OCI-LY7 (cell line): ENCODE results near the gene LRP2.

Experiments
- CTCF ChIP-seq: fragments of 200-600 bp; sonication (generic); conservative IDR thresholded peaks from 2 replicates; pipeline ENCODE4 v1.5.1; 2014; ENCODE audit warnings: mild to moderate bottlenecking, antibody characterized with exemption, low read length, moderate library complexity, mixed read lengths
- EZH2phosphoT487 ChIP-seq: fragments of 200-600 bp; sonication (generic); IDR thresholded peaks from 2 replicates; pipeline ENCODE4 v1.6.1; 2018; ENCODE audit warnings: low read depth, borderline replicate concordance, mild to moderate bottlenecking, mixed run types, antibody characterized with exemption, low read length, moderate library complexity, mixed read lengths

DNA sequence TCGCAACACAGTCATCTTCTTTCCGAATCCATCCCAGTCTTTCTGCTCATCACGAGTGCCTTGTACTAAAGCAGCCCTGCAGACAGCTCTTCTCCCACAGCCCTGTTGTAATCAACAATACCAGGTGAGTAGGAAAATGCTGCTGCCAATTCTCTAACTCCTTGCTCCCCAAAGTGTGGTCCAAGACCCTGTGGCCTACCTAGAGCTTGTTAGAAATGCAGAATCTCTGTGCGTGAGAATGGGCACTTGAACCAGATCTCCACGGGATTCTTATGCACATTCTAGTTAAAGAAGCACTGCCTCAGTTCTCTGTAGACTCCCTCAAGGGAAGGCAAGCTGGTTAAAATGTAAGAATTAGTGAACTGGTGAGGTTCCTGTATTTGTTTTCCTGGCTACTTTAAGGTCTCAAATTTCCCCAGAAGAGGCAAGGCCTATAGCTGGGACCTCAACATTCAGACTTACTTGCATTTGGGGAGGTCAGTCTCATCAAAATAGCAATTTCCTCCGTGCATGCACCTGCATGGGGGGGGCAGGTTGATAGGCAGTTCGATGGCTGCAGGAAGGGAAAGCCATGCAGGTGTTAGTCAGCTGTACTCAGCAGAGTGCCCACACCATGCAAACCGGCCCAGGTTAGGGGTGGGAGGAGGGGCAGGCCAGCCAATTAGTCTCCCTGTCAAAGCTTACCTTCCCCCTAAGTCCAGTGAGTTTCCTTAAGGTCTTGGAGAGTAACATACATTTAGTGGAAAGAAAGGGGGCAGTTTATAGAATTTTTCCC is 222.2 kb downstream of the LRP2 start:
- TF ChIP-seq CTCF (no peak), EZH2phosphoT487 (no peak)
